Astrocyte (in vitro differentiated cells and primary cell): ENCODE results near the gene SMYD2. TPM values are rescaled to one million over a fixed set of nuclear protein-coding genes. Genes with fewer than 3 reads are reported as not detected.
A peak's percentile ranks its signal among the peaks of the same experiment; 100 is the strongest.

Source experiments
- DNase-seq: peaks from one replicate; pipeline ENCODE4 v3.0.0-alpha.2; 2010; ENCODE audit warnings: low read depth
- FAIRE-seq: peaks from 2 replicates; lab custom pipeline; 2011; peaks lifted over from hg19 to GRCh38; lab: Jason Lieb, UNC
- H2AFZ ChIP-seq: 2 replicates; pipeline ENCODE4 v1.6.0; 2012; ENCODE audit warnings: low read depth, low read length, inconsistent platforms
- H3K27ac ChIP-seq: 2 replicates; pipeline ENCODE4 v1.5.1; 2011; ENCODE audit warnings: low read depth, low read length, inconsistent platforms
- H3K27me3 ChIP-seq: 2 replicates; pipeline ENCODE4 v1.6.0; 2011; ENCODE audit warnings: low read length, inconsistent platforms; ENCODE audit not compliant: insufficient read depth
- H3K36me3 ChIP-seq: 2 replicates; pipeline ENCODE4 v1.5.1; 2011; ENCODE audit warnings: low read length, inconsistent platforms; ENCODE audit not compliant: insufficient read depth
- H3K4me1 ChIP-seq: 2 replicates; pipeline ENCODE4 v1.5.1; 2011; ENCODE audit warnings: low read length, inconsistent platforms; ENCODE audit not compliant: insufficient read depth
- H3K4me2 ChIP-seq: 2 replicates; pipeline ENCODE4 v1.6.0; 2012; ENCODE audit warnings: low read length, inconsistent platforms
- H3K4me3 ChIP-seq: 2 replicates; pipeline ENCODE4 v1.5.1; 2011; ENCODE audit warnings: low read depth, mild to moderate bottlenecking, low read length, inconsistent platforms; ENCODE audit not compliant: insufficient read depth
- H3K79me2 ChIP-seq: 2 replicates; pipeline ENCODE4 v1.6.0; 2012; ENCODE audit warnings: mild to moderate bottlenecking, low read length, inconsistent platforms; ENCODE audit not compliant: insufficient read depth
- H3K9ac ChIP-seq: 2 replicates; pipeline ENCODE4 v1.6.0; 2012; ENCODE audit warnings: mild to moderate bottlenecking, low read length, inconsistent platforms
- H3K9me3 ChIP-seq: 2 replicates; pipeline ENCODE4 v1.5.1; 2012; ENCODE audit warnings: low read depth, mild to moderate bottlenecking, low read length, inconsistent platforms; ENCODE audit not compliant: insufficient read depth
- H4K20me1 ChIP-seq: 2 replicates; pipeline ENCODE4 v1.6.0; 2012; ENCODE audit warnings: low read length, inconsistent platforms; ENCODE audit not compliant: insufficient read depth
- H3K27ac Mint-ChIP-seq: one replicate; pipeline ENCODE4 v1.8.0; 2021; ENCODE audit warnings: mild to moderate bottlenecking, mixed read lengths; ENCODE audit not compliant: unreplicated experiment
- H3K27me3 Mint-ChIP-seq: one replicate; pipeline ENCODE4 v1.8.0; 2021; ENCODE audit warnings: low read depth, mixed read lengths; ENCODE audit not compliant: unreplicated experiment
- H3K36me3 Mint-ChIP-seq: one replicate; pipeline ENCODE4 v1.8.0; 2021; ENCODE audit warnings: low read depth, mixed read lengths; ENCODE audit not compliant: unreplicated experiment
- H3K4me1 Mint-ChIP-seq: one replicate; pipeline ENCODE4 v1.8.0; 2021; ENCODE audit warnings: low read depth, mixed read lengths; ENCODE audit not compliant: unreplicated experiment
- H3K4me3 Mint-ChIP-seq: one replicate; pipeline ENCODE4 v1.8.0; 2021; ENCODE audit warnings: mild to moderate bottlenecking, moderate library complexity, mixed read lengths; ENCODE audit not compliant: unreplicated experiment
- H3K9me3 Mint-ChIP-seq: one replicate; pipeline ENCODE4 v1.8.0; 2021; ENCODE audit warnings: mild to moderate bottlenecking, mixed read lengths; ENCODE audit not compliant: unreplicated experiment
- CTCF ChIP-seq: IDR thresholded peaks from 2 replicates; pipeline ENCODE4 v1.5.1; 2011; ENCODE audit warnings: low read depth, mild to moderate bottlenecking, inconsistent platforms, low read length, moderate library complexity; ENCODE audit not compliant: insufficient read depth
- EZH2 ChIP-seq: IDR thresholded peaks from 2 replicates; pipeline ENCODE4 v1.6.1; 2012; ENCODE audit warnings: mild to moderate bottlenecking, low read length, inconsistent platforms; ENCODE audit not compliant: insufficient read depth
- total RNA-seq: library from RNA; stranded (reverse); gene quantifications from 2 replicates; pipeline ENCODE4 v1.2.1, GENCODE V29; 2021

The SMYD2 gene
- total RNA-seq, 1 donor from 2014 or later: 38.6 TPM

- peak overlapping the region; percentile 72 for H3K27ac Mint-ChIP-seq
- Histone ChIP-seq H3K27ac (peak overlapping the region; percentile 17), H4K20me1 (peaks cover 20% of the 10 kb centered on the region), H3K9ac (no peak overlapping the region), H3K4me1 (peaks cover 8% of the 10 kb centered on the region), H3K9me3 (no peaks in the 10 kb centered on the region), H2AFZ (no peak overlapping the region), H3K27me3 (no peaks in the 10 kb centered on the region), H3K4me2 (peak overlapping the region; percentile 10), H3K4me3 (no peak overlapping the region), H3K36me3 (peaks cover 64% of the 10 kb centered on the region), H3K79me2 (peaks cover 15% of the 10 kb centered on the region)
- peaks cover 47% of the 10 kb centered on the region for H3K36me3 Mint-ChIP-seq
- FAIRE-seq (no peak), DNase-seq (peak; percentile 83)
- no peak overlapping the region for H3K4me3 Mint-ChIP-seq
- TF ChIP-seq CTCF (no peak), EZH2 (no peak)
- H3K9me3 Mint-ChIP-seq: peaks cover 2% of the 10 kb centered on the region
- peaks cover 25% of the 10 kb centered on the region for H3K4me1 Mint-ChIP-seq
- H3K27me3 Mint-ChIP-seq: no peaks in the 10 kb centered on the region
Measured at GRCh38 chr1:214362188-214362882, 81.4 kb downstream of the SMYD2 start.

- Histone ChIP-seq H3K4me1 (peaks cover 8% of the 10 kb centered on the region), H3K36me3 (peaks cover 59% of the 10 kb centered on the region), H2AFZ (no peak overlapping the region), H3K9me3 (no peaks in the 10 kb centered on the region), H3K27ac (no peak overlapping the region), H3K4me3 (no peak overlapping the region), H3K4me2 (no peak overlapping the region), H3K9ac (no peak overlapping the region), H4K20me1 (peaks cover 21% of the 10 kb centered on the region), H3K27me3 (no peaks in the 10 kb centered on the region), H3K79me2 (peaks cover 17% of the 10 kb centered on the region)
- H3K36me3 Mint-ChIP-seq: peaks cover 42% of the 10 kb centered on the region
- no peak for FAIRE-seq
- H3K4me3 Mint-ChIP-seq: no peak overlapping the region
- H3K9me3 Mint-ChIP-seq: peaks cover 2% of the 10 kb centered on the region
- TF ChIP-seq CTCF (no peak), EZH2 (no peak)
- peak; percentile 15 for DNase-seq
- peak overlapping the region; percentile 0 for H3K27ac Mint-ChIP-seq
- H3K27me3 Mint-ChIP-seq: no peaks in the 10 kb centered on the region
- peaks cover 25% of the 10 kb centered on the region for H3K4me1 Mint-ChIP-seq
Measured at GRCh38 chr1:214363386-214363785, 82.4 kb downstream of the SMYD2 start.

DNA sequence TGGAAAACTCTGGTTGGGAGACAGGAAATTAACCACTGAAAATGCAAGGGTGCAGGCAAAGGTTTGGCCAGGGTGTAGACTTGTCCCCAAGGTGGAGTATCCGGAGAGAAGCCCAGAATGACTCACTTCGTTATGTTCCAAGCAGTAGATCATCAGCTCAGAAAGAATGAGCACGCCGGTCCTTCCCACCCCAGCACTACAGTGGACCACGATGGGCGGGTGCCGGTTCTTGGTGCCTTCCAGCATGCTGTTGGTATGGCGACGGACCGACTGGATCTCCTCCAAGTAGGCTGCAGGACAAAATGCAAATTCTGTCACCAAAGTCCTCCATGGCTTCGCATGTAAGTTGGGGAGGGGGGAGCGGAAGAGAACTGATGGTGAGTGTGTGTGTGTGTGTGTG lies 83.4 kb downstream of the SMYD2 start:
- H3K27me3 ChIP-seq: no peaks in the 10 kb centered on the region
- Mint-ChIP-seq H3K36me3 (peaks cover 40% of the 10 kb centered on the region), H3K4me3 (no peak overlapping the region), H3K27ac (no peak overlapping the region), H3K4me1 (peaks cover 25% of the 10 kb centered on the region), H3K27me3 (no peaks in the 10 kb centered on the region), H3K9me3 (peaks cover 2% of the 10 kb centered on the region)
- H3K4me1 ChIP-seq: peaks cover 8% of the 10 kb centered on the region
- no peak overlapping the region for H3K27ac ChIP-seq
- peaks cover 64% of the 10 kb centered on the region for H3K36me3 ChIP-seq
- TF ChIP-seq CTCF (no peak), EZH2 (no peak)
- DNase-seq (peak; percentile 50), FAIRE-seq (no peak)
- no peak overlapping the region for H3K4me2 ChIP-seq
- peaks cover 17% of the 10 kb centered on the region for H3K79me2 ChIP-seq
- no peak overlapping the region for H3K9ac ChIP-seq
- no peak overlapping the region for H3K4me3 ChIP-seq
- H3K9me3 ChIP-seq: no peaks in the 10 kb centered on the region
- H2AFZ ChIP-seq: no peak overlapping the region
- peaks cover 20% of the 10 kb centered on the region for H4K20me1 ChIP-seq
